Astrocyte of the cerebellum (primary cell): Measurements from ENCODE around the gene DDIT3.

Experiments used
- DNase-seq: peaks from one replicate; pipeline ENCODE4 v3.0.0-alpha.2; 2011; ENCODE audit warnings: low read depth
- H3K4me3 ChIP-seq: 2 replicates; pipeline ENCODE4 v1.5.1; 2011; ENCODE audit warnings: mild to moderate bottlenecking, low read depth, low read length, moderate library complexity
- in situ Hi-C: cut with HindIII; loops from 2 replicates; pipeline ENCODE4 v1.10.0; 2017; ENCODE audit warnings: low sequenced_read_pairs
- TF ChIP-seq, protein P1 (sequence below): IDR thresholded peaks from 2 replicates; pipeline ENCODE4 v1.5.1; 2012; ENCODE audit warnings: low read length, low read depth, moderate library complexity, mild to moderate bottlenecking; ENCODE audit errors: missing control alignments

Gene DDIT3

GRCh38 chr12:57551637-57552305, 31.5 kb upstream of the DDIT3 start:
- TF ChIP-seq, protein P1, sequence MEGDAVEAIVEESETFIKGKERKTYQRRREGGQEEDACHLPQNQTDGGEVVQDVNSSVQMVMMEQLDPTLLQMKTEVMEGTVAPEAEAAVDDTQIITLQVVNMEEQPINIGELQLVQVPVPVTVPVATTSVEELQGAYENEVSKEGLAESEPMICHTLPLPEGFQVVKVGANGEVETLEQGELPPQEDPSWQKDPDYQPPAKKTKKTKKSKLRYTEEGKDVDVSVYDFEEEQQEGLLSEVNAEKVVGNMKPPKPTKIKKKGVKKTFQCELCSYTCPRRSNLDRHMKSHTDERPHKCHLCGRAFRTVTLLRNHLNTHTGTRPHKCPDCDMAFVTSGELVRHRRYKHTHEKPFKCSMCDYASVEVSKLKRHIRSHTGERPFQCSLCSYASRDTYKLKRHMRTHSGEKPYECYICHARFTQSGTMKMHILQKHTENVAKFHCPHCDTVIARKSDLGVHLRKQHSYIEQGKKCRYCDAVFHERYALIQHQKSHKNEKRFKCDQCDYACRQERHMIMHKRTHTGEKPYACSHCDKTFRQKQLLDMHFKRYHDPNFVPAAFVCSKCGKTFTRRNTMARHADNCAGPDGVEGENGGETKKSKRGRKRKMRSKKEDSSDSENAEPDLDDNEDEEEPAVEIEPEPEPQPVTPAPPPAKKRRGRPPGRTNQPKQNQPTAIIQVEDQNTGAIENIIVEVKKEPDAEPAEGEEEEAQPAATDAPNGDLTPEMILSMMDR: no peak
- in situ Hi-C loops: no loop called here
- H3K4me3 ChIP-seq: no peak overlapping the region
- DNase-seq: no peak

- no peak for DNase-seq
- H3K4me3 ChIP-seq: peak overlapping the region; percentile 65
- TF ChIP-seq, protein P1: no peak
- in situ Hi-C loops: no loop called here
Observed at GRCh38 chr12:57550641-57551549, 30.6 kb upstream of the DDIT3 start.

DNA sequence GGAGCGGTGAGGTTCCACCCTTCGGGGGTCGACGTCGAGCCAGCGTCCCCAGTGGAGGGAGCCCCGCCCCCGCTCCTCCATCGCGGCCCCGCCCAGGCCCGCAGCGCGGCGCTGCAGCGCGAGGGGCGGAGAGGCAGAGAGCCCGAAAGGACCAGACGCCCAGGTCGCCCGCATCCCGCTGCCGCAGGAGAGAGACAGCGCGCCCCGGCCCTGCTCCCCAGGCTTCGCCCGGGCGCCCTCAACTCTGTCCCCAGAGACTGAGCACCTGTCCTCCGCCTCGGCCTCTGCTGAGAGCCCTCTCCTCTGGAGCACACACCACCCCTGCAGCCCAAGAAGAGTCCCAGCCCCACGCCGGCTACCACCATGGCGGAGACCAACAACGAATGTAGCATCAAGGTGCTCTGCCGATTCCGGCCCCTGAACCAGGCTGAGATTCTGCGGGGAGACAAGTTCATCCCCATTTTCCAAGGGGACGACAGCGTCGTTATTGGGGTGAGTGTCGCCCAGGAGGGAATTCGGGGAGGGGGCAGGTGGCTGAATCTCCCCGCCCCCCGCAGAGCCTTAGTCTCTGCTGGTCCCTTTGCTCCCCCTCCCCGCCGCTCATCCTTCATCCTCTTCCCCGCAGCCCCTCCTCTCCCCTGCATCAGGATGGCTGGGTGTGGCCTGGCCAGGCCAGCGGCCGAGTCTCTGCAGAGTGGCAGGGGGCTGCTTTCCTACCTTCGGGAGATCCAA, 29.8 kb upstream of the DDIT3 start, which contains the start of gene KIF5A:
TSS of gene KIF5A (plus strand) at position 136 of the 732 bp plus-strand sequence. CDS start at position 364, 228 bp downstream.
- TF ChIP-seq, protein P1: no peak
- in situ Hi-C loops: no loop called here
- no peak for DNase-seq
- H3K4me3 ChIP-seq: peak within 1 kb of the TSS; percentile 65

GRCh38 chr12:57549203-57549908, 29.0 kb upstream of the DDIT3 start:
- peak overlapping the region; percentile 65 for H3K4me3 ChIP-seq
- no peak for DNase-seq
- TF ChIP-seq, protein P1: no peak
- in situ Hi-C loops: no loop called here

DNA sequence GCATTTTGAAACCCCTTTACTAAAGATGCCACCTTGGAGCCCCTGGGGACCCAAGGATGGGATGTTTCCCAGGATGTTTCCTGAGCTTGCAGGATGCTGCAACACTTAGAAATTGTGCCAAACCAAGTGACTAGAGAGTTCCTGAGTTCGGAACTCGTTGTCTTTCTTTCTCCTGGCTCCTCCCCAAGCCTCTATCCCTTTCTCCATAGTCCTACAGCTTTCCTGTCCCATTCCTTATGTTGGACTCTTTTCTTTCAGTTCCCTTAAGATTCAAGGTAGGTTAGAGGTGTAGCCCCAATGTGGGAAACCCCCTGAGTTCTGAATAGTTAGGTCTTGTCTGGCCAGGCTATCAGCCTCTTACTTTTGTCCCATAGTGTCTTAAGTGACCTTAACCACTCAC, 28.2 kb upstream of the DDIT3 start:
- in situ Hi-C loops: no loop called here
- no peak overlapping the region for H3K4me3 ChIP-seq
- no peak for DNase-seq
- TF ChIP-seq, protein P1: no peak

- TF ChIP-seq, protein P1: no peak
- no peak overlapping the region for H3K4me3 ChIP-seq
- DNase-seq: no peak
- in situ Hi-C loops: no loop called here
Observed at GRCh38 chr12:57548013-57548315, 27.6 kb upstream of the DDIT3 start.
